ENCODE measurements around the gene DNAJC17.

Gene DNAJC17

GRCh38 chr15:40754574-40754882, 52.7 kb downstream of the DNAJC17 start:
- peak overlapping the region; percentile 91 for H3K4me3 ChIP-seq (ENCODE audit: low read depth, low read length)
- H3K36me3 ChIP-seq, result peaks cover 32% of the 10 kb centered on the region
- no peaks in the 10 kb centered on the region for H3K27me3 ChIP-seq (ENCODE audit: insufficient read depth, low read depth, severe bottlenecking)
- TF ChIP-seq, protein P1, sequence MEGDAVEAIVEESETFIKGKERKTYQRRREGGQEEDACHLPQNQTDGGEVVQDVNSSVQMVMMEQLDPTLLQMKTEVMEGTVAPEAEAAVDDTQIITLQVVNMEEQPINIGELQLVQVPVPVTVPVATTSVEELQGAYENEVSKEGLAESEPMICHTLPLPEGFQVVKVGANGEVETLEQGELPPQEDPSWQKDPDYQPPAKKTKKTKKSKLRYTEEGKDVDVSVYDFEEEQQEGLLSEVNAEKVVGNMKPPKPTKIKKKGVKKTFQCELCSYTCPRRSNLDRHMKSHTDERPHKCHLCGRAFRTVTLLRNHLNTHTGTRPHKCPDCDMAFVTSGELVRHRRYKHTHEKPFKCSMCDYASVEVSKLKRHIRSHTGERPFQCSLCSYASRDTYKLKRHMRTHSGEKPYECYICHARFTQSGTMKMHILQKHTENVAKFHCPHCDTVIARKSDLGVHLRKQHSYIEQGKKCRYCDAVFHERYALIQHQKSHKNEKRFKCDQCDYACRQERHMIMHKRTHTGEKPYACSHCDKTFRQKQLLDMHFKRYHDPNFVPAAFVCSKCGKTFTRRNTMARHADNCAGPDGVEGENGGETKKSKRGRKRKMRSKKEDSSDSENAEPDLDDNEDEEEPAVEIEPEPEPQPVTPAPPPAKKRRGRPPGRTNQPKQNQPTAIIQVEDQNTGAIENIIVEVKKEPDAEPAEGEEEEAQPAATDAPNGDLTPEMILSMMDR (IDR thresholded peaks at IDR 0.05; ENCODE audit: low read depth, low read length), result no peak
- DNase-seq, result no peak
- H3K9me3 ChIP-seq (ENCODE audit: severe bottlenecking), result no peaks in the 10 kb centered on the region
- peak overlapping the region; percentile 96 for H3K27ac ChIP-seq

DNA sequence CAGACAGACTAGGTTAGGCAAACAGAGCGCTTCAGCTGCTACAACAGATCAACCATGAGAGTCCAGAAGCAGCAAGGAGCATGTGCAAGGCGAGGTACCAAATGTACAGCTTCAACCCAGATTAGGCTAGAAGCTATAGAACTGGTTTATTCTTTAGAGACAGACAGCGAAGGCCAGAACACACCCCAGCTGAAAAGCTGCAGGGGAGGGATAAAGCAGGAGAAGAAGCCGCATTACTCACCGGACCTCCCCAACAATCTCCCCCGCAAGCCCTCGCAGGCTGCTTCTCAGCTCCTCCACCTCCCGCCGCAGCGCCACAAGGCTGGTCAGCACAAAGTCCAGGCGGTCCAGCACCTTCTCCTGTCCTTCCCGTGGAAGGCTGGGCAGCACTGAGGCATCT, 55.5 kb downstream of the DNAJC17 start:
- H3K36me3 ChIP-seq, result peaks cover 42% of the 10 kb centered on the region
- TF ChIP-seq, protein P1 (IDR thresholded peaks at IDR 0.05; ENCODE audit: low read depth, low read length), result no peak
- no peak for DNase-seq
- H3K4me3 ChIP-seq (ENCODE audit: low read depth, low read length), result no peak overlapping the region
- no peaks in the 10 kb centered on the region for H3K9me3 ChIP-seq (ENCODE audit: severe bottlenecking)
- no peak overlapping the region for H3K27ac ChIP-seq
- H3K27me3 ChIP-seq (ENCODE audit: insufficient read depth, low read depth, severe bottlenecking), result no peaks in the 10 kb centered on the region

- DNase-seq, result no peak
- no peaks in the 10 kb centered on the region for H3K9me3 ChIP-seq (ENCODE audit: severe bottlenecking)
- peaks cover 42% of the 10 kb centered on the region for H3K36me3 ChIP-seq
- no peak overlapping the region for H3K4me3 ChIP-seq (ENCODE audit: low read depth, low read length)
- H3K27me3 ChIP-seq (ENCODE audit: insufficient read depth, low read depth, severe bottlenecking), result no peaks in the 10 kb centered on the region
- no peak overlapping the region for H3K27ac ChIP-seq
- TF ChIP-seq, protein P1 (IDR thresholded peaks at IDR 0.05; ENCODE audit: low read depth, low read length), result no peak
Observed at GRCh38 chr15:40750885-40751284, 56.4 kb downstream of the DNAJC17 start.

DNA sequence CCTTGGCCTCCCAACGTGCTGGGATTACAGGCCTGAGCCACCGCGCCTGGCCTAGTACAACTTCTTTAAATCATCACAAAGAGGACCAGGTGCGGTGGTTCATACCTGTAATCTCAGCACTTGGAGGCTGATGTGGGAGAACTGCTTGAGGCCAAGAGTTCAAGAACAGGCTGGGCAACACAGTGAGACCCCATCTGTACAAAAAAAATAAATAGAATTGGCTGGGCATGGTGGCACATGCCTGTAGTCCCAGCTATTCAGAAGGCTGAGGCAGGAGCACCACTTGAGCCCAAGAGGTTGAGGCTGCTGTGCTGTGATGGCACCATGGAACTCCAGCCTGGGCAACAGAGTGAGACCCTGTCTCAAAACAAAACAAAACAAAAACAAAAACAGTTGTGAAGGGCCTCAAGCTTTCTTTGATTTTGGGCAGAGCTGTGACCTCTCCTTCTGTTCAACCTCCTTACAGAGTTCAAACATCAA, 58.1 kb downstream of the DNAJC17 start:
- no peaks in the 10 kb centered on the region for H3K9me3 ChIP-seq (ENCODE audit: severe bottlenecking)
- TF ChIP-seq, protein P1 (IDR thresholded peaks at IDR 0.05; ENCODE audit: low read depth, low read length), result no peak
- no peaks in the 10 kb centered on the region for H3K27me3 ChIP-seq (ENCODE audit: insufficient read depth, low read depth, severe bottlenecking)
- no peak overlapping the region for H3K27ac ChIP-seq
- DNase-seq, result no peak
- H3K4me3 ChIP-seq (ENCODE audit: low read depth, low read length), result no peak overlapping the region
- peaks cover 47% of the 10 kb centered on the region for H3K36me3 ChIP-seq

DNA sequence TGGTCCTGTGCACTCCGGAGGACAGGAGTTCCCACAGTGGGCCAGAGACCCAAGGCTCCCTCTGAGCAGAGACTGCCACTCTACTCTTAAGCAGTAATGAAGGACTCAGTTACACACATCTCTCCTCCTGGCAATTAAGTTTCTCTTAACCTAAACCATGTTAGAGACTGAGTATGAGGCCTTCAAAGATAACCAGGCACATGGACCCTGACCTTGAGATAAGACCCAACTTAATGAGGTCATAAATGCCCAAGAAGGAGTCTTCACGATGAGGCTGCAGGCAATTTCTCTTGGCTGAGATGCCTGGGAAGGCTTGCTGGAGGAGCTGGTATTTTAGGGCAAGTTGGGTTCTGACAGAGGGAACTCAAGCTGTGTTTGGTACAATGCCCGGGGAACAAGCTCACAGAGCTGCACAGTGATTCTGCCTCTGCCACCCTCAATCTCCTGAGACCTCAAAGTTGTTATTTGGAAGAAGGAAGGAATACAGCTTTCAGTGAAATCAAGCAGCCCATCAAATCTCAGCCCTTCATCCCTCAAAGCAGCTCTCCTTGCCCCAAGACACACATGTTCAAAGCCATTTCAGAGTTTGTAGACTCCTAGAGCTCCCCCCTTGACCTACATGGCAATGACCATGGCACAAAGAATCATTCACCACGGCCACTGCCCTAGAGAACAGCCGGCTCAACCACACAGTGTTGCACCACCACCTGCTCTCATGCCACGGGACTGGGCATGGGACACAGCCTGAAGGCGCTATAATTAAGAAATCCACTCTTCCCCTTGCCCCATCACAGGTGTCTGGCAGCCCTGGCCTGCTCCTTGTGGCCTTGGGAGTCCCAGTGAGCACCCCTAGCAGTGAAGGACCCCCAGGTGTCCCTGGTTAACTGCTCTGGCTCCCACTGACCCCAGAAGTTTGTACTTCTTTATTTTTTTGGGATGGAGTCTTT, 59.3 kb downstream of the DNAJC17 start:
- Histone ChIP-seq H3K4me3 (ENCODE audit: low read depth, low read length) (no peak overlapping the region), H3K27ac (no peak overlapping the region), H3K36me3 (peaks cover 49% of the 10 kb centered on the region)

More for the DNA sequence above, 59.3 kb downstream of the DNAJC17 start:
- TF ChIP-seq, protein P1 (IDR thresholded peaks at IDR 0.05; ENCODE audit: low read depth, low read length), result no peak
- no peaks in the 10 kb centered on the region for H3K27me3 ChIP-seq (ENCODE audit: insufficient read depth, low read depth, severe bottlenecking)
- DNase-seq, result no peak
- no peaks in the 10 kb centered on the region for H3K9me3 ChIP-seq (ENCODE audit: severe bottlenecking)
